Embryonic facial prominence (tissue), 1 donor: ENCODE results near the gene DMRTA1.
"Not testable (repeated sequence)": the region's sequence is repeated elsewhere in the genome, so short reads cannot be mapped to it uniquely, and the experiment has no call there.

Experiments used
- DNase-seq: peaks from one replicate; pipeline ENCODE4 v3.0.0-alpha.2; 2016; ENCODE audit errors: extremely low spot score

The DMRTA1 gene

GRCh38 chr9:22446589-22446949, at the start of gene DMRTA1:
Gene DMRTA1 (plus strand): TSS chr9:22446824. CDS start chr9:22447066, 242 bp downstream.
- DNase-seq, result peak; percentile 18

GRCh38 chr9:22401671-22402070, 45.0 kb upstream of the DMRTA1 start:
- DNase-seq, result no peak

GRCh38 chr9:22405869-22406659, 40.6 kb upstream of the DMRTA1 start:
- DNase-seq, result no peak

GRCh38 chr9:22413884-22414283, 32.7 kb upstream of the DMRTA1 start:
- no peak for DNase-seq

- no peak for DNase-seq
Measured at GRCh38 chr9:22415941-22416691, 30.5 kb upstream of the DMRTA1 start.

GRCh38 chr9:22416692-22417060, 29.9 kb upstream of the DMRTA1 start:
- no peak for DNase-seq

- no peak for DNase-seq
Measured at GRCh38 chr9:22423566-22423965, 23.1 kb upstream of the DMRTA1 start.

GRCh38 chr9:22424616-22425015, 22.0 kb upstream of the DMRTA1 start:
- no peak for DNase-seq

GRCh38 chr9:22425551-22425950, 21.1 kb upstream of the DMRTA1 start:
- DNase-seq, result no peak

GRCh38 chr9:22427226-22427880, 19.3 kb upstream of the DMRTA1 start:
- no peak for DNase-seq

GRCh38 chr9:22433691-22434090, 12.9 kb upstream of the DMRTA1 start:
- DNase-seq, result no peak

- not testable (repeated sequence) for DNase-seq
Measured at GRCh38 chr9:22435252-22435651, 11.4 kb upstream of the DMRTA1 start.

GRCh38 chr9:22437461-22438067, 9.1 kb upstream of the DMRTA1 start:
- not testable (repeated sequence) for DNase-seq

GRCh38 chr9:22440841-22441240, 5.8 kb upstream of the DMRTA1 start:
- DNase-seq, result no peak

- DNase-seq, result no peak
Measured at GRCh38 chr9:22446950-22447617, 460 bp downstream of the DMRTA1 start.

GRCh38 chr9:22447618-22448305, 1.1 kb downstream of the DMRTA1 start:
- DNase-seq, result no peak

- no peak for DNase-seq
Measured at GRCh38 chr9:22449719-22450118, 3.1 kb downstream of the DMRTA1 start.

GRCh38 chr9:22452415-22453010, 5.9 kb downstream of the DMRTA1 start:
- no peak for DNase-seq

- DNase-seq, result no peak
Measured at GRCh38 chr9:22454016-22454415, 7.4 kb downstream of the DMRTA1 start.

GRCh38 chr9:22455181-22455580, 8.6 kb downstream of the DMRTA1 start:
- no peak for DNase-seq

GRCh38 chr9:22457448-22457847, 10.8 kb downstream of the DMRTA1 start:
- DNase-seq, result no peak
